ENCODE results near the gene UBE2L3.
"Not testable (repeated sequence)": the region's sequence is repeated elsewhere in the genome, so short reads cannot be mapped to it uniquely, and the experiment has no call there.

The UBE2L3 gene

DNA sequence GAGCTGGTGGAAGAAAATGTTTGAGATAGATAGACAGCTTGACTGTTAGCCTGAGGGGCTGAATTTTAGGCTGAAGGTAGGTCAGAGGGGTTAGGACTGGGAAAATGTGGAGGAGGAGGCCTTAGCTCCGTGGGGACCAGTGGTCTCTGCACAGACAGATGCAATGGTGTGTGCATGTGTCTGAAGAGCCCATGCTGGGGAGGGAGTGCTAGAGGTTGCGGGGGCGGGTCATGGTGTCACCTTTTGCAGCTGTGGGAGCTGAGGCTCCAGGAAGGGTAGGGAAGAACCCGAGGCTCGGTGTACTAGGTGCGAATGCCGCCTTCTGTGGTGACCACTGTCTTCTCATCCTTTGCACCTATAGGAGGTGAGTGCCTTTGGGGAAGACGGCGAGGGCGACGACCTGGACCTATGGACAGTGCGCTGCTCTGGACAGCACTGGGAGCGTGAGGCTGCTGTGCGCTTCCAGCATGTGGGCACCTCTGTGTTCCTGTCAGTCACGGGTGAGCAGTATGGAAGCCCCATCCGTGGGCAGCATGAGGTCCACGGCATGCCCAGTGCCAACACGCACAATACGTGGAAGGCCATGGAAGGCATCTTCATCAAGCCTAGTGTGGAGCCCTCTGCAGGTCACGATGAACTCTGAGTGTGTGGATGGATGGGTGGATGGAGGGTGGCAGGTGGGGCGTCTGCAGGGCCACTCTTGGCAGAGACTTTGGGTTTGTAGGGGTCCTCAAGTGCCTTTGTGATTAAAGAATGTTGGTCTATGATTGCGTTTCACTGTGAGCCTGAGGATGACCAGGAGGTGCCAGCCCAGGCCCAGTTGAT is 76.2 kb downstream of the UBE2L3 start:
- no peak for DNase-seq (ENCODE audit: low spot score)

DNA sequence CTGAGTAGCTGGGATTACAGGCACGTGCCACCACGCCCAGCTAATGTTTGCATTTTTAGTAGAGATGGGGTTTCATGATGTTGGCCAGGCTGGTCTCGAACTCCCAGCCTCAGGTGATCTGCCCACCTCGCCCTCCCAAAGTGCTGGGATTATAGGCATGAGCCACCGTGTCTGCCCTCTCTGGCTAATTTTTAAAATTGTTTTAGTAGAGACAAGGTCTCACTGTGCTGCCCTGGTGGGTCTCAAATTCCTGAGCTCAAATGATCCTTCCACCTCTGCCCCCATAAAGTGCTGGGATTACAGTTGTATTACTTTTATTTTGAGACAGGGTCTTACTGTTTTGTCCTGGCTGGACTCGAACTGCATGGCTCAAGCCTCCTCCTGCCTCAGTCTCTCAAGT is 78.0 kb downstream of the UBE2L3 start:
- not testable (repeated sequence) for DNase-seq (ENCODE audit: low spot score)

DNA sequence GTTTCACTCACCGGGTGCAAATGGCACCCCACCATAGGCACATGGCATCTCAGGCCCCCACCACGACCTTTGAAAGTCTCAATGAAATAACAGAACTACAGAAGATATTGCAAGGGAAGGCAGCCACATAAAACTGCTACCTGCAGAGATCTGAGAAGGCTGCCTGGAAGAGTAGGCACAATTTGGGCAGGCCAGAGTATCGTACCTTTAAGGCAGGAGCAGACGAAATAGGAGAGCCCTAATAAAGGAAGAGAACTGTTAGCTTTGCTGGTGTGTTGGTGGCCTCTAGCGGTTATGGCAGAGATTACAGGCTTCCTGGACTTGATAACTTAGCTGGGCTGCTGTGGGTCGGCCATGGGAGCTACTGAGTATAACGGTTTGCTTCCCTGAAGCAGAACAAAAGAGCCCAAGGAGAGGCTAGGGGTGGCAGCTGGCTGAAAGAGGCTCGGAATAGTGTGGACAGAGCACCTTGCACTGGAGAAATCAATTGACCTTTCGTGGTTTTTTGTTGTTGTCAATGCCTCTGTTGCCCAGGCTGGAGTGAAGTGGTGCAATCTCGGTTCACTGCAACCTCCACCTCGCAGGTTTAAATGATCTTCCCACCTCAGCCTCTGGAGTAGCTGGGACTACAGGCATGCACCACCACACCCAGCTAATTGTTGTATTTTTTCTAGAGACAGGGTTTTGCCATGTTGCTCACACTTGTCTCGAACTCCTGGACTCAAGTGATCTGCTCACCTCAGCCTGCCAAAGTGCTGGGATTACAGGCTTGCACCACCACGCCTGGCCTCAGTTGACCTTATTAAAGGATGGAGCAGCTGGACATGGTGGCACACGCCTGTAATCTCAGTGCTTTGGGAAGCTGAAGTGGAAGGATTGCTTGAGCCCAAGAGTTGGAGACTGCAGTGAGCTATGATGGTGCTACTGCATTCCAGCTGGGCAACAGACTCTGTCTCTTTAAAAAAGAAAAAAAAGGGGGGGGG is 79.4 kb downstream of the UBE2L3 start:
- DNase-seq (ENCODE audit: low spot score): peak; percentile 88

DNA sequence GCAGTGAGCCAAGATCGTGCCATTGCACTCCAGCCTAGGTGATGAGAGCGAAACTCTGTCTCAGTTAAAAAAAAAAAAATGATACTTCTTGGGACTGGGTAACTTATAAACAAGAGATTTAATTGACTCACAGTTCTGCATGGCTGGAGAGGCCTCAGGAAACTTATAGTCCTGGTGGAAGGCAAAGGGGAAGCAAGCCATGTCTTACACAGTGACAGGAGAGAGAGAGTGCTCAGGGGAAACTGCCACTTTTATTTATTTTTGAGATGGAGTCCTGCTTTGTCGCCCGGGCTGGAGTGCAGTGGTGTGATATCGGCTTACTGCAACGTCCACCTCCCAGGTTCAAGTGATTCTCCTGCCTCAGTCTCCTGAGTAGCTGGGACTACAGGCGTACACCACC is 82.8 kb downstream of the UBE2L3 start:
- no peak for DNase-seq (ENCODE audit: low spot score)

DNA sequence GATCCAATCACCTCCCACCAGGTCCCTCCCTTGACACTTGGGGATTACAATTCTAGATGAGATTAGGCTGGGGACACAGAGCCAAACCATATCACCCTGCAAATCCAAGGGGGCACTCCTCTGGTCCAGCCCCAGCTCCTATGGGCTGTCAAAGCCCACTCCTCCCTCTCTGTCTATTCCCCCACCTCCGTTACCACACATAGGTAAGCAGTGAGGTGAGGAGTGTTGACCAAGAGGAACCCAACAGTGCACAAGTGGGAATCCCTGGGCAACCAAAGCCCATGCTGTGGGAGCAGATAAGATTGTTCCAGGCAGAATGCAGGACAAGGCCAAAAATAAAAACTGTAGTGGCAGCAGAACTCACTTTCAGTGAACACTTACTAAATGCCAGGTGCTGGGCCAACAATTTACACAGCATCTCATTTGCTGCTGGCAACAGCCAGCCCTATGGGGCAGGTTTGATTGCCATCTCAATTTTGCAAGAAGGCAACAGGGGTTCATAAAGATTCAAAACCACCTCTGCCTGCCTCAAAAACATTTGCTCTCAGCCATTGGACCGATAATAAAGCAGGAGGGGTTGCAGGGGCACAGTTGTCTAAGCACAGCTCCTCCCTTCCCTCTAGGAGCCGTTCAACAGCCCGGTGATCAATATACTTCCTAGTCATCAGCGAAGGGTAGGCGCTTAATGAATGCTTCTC is 83.5 kb downstream of the UBE2L3 start:
- DNase-seq (ENCODE audit: low spot score): no peak

DNA sequence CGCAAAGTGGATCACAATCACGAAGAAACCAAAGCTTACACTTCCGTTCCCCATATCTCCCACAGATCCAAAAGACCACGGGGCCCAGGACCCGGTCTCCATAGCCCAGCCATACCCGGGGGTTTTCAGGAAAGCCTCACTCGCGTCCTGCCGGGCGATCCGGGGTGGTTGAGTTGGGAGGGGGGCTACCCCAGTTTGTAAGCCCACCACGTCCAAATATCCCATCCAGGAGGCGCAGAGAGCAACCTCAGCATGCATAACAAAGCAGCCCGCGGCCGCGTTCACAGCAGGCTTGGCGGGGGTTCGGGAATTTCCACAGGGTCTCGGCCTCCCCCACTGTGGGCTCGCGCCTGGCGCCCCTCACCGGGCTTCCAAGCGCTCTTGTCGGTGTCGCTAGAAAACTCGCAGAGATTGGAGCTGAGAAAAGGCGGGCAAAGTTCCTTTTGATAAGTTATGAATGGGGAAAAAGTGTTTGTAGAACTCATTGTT is 84.1 kb downstream of the UBE2L3 start:
- no peak for DNase-seq (ENCODE audit: low spot score)

DNA sequence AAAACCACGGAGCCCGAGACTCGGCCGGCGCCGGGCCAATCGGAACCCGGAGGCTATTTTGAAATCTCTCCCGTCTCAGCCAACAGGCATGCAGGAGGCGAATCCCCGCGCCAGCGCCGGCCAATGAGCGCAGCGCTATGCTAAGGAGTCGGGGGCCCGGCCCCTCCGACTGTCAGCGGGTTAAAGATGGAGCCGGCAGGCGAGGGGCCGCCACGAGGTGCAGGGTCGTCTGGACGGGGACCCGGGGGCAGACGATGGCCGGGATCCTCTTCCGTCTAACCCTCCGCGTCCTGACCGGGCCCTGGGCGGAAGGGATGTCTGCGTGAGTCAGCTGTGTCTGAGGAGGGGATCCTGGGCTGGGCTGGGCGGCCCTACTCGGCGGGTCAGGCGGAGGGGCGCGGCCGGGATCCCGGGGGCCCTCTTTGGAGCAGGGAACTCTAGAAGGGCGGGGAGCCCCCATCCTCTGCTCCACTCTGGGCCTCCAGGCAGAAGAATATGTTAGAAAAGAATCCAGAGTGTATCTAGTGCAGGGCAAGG is 84.6 kb downstream of the UBE2L3 start:
- peak; percentile 84 for DNase-seq (ENCODE audit: low spot score)

DNA sequence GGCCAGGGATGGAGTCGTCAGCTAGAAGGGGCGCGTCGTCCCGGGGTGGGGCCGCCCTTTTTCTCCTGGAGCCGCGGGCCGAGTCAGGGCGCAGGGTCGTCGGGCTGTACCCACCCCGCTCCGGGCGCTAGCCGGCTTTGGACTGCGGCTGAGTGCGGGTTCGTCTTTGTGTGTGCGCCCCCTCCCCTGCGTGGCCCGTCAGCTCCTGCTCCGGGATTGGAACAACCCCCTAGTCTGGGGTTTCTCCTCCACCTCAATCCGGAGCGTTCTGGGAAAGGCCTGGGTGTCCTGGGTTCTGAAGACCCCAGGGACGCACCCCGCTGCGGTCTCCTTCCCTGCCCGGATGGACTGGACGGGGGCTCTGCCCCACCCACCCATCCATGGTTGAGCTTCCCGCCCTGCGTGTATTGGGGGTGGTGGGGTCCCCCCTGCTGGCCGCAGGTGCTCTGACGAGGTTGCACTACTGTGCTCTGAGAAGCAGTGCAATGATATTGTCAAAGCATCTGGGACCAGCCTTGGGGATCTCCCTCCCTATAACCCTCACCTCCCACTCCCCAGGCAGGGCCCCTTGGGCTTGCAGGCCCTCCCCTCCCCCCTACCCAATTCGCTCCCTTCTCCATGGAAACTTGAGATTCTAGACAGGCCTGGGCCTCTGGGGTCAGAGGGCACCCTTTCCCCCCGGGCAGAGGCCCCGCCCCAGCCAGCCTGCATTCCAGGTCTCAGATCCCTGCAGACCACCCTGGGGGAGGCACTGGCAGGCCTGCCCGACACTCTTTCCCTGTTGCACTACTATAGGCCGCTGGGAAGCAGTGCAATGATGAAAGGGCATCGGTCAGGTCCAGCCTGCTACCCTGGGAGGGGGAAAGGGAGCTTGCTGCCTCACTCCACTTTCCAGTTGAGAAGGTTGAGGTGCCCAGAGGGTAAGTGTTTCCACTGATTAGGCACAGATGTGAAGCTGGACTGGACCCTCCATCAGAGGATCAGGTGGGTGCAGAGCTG is 85.3 kb downstream of the UBE2L3 start:
- DNase-seq (ENCODE audit: low spot score): no peak

DNA sequence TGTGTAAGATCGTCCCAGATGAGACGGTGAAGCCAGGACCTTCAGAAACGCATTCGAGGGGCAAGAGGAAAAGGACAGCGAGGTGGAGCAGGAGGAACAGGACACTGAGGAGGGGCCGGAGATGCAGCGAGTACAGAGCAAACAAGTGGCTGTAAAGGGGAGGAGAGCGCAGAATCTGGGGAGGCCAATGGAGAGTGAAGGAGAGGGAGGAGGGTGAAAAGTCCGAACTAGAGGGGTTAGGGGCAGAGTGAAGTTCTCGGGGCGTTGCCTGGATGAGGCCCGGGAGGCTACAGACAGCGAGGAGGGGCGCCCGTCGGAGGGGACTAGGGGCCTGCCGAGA is 89.5 kb downstream of the UBE2L3 start:
- no peak for DNase-seq (ENCODE audit: low spot score)

DNA sequence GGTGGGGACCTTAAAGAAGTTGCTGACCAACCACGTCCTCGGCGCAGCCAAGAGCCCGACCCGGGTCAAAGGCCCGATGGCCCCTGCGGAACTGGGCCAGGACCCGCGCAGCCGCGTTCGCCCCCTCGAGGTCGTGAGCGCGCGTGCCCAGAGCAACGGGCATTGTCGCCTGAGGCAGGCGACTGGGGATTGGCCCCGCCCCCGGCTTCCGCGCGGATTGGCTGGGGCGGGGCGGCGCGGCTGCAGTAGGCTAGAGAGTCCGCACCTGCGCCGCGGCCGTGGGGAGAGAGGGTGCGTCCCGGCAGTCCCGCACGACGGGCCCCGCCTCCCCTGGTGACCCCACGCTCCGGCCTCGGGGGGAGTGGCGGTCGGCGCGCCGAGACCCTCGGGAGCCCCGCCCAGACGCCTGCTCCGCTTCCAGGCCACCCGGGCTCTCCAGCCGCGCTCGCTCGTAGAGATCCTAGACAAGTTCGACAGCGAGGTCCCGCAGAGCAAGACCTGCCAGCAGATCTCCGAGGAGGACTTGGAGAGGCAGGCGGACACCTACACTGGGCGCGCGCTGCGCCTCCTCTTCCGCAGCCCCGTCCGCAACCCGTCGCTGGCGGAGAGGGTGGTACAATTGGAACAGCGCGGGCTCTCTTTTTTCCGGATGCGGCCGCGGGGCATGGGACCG is 90.0 kb downstream of the UBE2L3 start:
- no peak for DNase-seq (ENCODE audit: low spot score)

DNA sequence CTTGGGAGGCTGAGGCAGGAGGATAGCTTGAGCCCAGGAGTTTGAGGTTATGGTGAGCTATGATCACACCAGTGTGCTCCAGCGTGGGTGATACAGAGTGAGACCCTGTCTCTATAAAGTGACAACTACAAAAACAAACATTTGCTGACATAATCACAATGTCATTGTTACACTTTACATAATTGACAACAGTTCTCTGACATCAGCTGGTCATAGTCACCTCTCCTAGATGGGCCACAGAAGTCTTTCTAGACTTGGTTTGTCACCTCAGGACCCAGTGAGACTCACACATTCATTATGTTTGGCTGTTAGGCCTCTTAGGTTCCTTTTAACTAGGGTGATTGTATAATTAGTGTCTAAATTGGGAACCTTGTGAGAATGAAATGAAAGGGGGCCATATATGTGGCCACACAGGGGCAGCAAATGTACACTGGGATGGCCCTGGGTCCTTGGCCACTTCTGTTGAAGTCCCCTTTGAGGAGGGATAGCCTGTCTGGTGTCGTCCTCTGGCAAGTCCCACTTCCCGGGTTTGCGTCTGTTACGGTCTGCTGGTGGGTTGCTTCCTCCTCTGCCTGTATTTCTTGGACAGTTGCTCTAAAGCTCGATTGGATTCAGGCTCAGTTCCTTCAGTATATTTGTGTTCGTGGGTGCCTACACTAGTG is 92.5 kb downstream of the UBE2L3 start:
- DNase-seq (ENCODE audit: low spot score): no peak

DNA sequence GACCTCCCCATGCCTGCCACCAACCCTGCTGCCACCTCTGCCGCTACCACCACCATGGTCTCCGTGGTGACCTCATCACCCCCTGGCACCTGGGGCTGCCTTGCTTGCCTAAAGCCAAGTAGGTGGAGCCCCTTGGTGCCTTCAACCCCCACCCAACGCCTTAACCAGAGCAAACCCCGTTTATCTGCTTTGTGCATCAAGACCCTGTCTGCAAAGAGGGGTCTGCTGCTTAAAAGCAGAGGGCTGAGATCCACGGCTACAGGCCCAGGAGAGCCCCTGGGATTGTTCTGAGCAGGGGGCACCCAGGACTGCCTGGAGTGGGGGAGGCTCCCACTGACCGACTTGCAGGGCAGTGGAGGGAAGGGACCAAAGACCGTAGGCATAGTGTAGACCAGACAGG is 93.4 kb downstream of the UBE2L3 start:
- no peak for DNase-seq (ENCODE audit: low spot score)

DNA sequence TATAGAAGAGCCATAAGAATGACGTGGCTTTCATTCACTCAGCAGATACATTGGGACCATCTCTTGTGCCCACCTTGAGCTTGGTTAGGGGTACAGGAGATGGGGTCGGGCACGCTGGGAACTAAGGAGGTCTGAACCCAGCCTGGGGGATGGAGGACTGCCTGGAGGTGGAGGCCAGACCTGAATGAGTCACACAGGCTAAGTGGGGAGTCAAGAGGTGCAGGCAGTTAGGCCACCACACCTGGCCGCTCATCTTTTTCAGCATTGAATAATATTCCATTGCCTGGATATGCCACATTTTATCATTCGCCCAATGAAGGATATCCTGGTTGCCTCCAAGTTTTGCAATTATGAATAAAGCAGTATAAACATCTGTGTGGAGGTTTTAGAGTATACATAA is 94.5 kb downstream of the UBE2L3 start:
- no peak for DNase-seq (ENCODE audit: low spot score)

DNA sequence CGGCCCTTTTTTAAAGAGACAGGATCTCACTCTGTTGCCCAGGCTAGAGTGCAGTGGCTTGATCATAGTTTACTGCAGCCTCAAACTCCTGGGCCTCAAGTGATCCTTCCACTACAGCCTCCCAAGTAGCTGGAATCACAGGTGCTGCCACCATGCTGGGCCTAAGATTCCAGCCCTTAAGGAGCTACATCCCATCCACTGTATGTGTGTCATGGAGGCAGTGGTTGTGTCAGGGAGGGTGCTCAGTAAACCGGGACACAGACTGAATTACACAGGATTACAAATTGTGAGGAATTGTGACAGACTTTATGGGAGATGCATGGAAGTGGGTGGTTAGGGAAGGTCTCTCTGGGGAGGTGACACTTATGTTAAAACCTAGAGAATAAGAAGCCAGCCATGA is 96.2 kb downstream of the UBE2L3 start:
- no peak for DNase-seq (ENCODE audit: low spot score)

DNA sequence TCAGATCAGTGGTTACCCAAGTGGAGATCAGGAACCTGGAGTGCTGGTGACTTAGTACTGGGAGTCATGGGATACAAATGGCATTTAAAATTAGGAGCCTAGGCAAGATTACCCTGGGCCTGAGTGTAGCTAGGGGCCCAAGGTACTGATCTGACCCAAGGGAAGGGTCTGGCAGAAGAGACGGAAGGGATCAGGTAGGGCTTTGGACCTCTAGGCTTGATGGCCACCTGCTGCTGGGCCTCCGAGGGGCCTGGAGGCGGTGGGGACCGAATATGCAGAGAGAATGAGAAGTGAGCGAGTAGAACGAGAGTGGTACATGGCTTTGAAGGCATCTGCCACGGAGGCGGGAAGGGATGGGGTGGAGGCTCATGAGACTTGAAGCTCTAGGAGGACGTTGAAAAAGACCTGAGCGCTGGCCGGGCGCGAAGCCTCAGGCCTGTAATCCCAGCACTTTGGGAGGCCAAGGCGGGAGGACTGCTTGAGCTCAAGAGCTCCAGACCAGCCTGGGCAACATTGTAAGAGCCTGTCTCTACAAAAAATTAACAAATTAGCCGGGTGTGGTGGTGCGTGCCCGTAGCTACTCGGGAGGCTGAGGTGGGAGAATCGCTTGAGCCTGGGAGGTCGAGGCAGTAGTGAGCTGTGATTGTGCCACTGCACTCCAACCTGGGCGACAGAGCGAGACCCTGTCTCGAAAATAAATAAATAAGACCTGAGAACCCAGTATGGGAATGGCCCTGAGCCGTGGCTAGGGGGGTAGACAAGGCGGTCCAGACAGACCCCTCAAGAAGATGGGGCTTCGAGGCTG is 97.7 kb downstream of the UBE2L3 start:
- DNase-seq (ENCODE audit: low spot score): no peak

DNA sequence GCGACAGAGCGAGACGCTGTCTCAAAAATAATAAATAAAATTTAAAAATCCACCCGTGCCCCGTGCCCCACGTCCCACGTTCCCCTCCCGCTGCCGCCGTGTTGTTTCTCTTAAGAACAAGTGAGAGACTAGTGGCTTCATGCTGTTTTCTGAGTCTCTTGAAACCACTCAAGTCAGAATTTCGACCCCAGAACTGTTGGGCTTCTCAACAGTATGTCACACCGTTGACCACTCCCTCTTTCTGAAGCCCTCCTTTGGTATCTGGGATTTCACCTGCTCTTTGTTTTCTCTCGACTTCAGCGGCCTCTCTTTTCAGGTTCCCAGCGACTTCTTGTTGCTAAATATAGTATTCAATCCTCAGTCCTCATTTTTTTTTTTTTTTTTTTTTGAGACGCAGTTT is 99.3 kb downstream of the UBE2L3 start:
- DNase-seq (ENCODE audit: low spot score): no peak

DNA sequence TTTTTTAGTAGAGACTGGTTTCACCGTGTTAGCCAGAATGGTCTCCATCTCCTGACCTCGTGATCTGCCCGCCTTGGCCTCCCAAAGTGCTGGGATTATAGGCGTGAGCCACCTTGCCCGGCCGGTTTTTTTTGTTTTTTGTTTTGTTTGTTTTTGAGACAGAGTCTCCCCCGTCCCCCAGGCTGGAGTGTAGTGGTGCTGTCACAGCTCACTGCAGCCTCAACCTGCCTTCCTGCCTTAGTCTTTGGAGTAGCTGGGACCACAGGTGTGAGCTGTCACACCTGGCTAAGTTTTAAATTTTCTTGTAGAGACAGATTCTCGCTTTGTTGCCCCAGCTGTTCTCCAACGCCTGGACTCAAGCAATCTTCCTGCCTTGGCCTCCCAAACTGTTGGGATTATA is 101.5 kb downstream of the UBE2L3 start:
- no peak for DNase-seq (ENCODE audit: low spot score)

DNA sequence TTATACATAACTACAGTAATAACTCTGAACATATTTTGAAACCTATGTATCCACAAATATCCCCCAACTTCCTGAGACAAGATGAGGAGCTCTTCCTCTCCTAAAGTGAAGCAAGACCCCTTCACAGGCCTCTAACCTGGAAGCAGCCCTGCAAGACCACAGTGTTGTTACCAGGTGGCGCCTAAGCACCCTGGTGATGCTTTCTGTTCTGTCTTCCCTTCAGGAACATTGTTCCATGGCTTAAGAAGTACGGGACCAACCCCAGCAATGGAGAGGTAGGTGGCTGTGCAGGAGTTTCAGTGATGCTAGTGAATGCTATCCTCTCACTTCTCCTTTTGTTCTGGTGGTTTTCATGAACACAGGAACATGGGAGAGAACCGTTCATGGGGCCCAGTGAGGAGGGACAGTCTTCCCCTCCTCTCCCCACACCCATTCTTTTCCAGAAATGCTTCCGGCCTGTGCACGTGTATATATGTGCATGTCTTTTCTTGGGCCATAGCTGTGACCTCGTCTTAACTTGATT is 104.7 kb downstream of the UBE2L3 start:
- DNase-seq (ENCODE audit: low spot score): no peak

Measured in Ammon's horn (tissue), 1 donor.